NCI-H526 (cell line): ENCODE results near the gene SURF1.
"Not testable (repeated sequence)": the region's sequence is repeated elsewhere in the genome, so short reads cannot be mapped to it uniquely, and the experiment has no call there.

Experiments used
- DNase-seq, 2 experiments: peaks; one replicate each; lab custom pipeline; 2025; lab: John Stamatoyannopoulos, UW

Gene SURF1

DNA sequence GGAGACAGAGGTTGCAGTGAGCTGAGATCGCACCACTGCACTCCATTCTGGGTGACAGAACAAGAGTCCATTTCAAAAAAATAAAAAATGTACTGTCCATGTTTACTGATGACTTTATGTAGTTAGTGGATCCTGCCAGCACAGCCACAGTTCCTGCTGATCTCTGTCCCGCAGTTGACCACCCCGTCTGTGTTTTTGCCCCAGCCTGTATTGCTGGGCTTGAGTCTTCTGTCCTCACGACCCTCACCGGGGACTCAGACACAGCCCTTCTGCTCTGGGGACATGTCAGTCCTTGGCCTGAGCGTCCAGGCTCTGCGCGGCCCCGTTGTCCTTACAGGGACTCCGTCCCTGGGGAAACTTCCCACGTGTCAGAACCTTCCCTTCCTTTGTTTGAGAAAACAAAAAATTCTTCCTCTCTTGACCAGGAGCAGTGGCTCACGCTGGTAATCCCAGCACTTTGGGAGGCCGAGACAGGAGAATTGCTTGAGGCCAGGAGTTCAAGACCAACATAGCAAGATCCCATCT, 34.8 kb downstream of the SURF1 start:
- no peak for DNase-seq

DNA sequence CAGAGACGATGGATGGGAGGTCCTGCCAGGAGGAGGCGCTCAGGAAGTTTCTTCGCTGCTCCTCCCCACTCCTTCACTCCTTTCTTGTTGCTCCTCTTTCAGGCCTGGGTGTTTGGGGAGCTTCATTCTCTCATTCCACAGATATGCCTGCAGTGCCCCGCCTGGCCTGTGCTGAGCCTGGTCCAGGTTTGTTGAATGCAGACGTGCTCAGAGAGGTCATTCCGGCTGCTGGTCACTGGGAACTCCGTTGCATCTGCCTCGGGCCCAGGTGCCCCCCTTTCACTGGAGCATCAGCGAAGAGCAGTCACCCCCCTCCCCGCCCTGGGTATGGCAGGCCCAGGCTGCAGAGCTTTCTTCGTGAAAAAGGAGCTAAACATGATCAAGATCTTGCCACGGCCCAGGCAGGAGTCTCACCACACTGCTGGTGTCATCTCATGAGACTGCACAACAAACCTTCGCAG, 35.8 kb downstream of the SURF1 start:
- no peak for DNase-seq

DNA sequence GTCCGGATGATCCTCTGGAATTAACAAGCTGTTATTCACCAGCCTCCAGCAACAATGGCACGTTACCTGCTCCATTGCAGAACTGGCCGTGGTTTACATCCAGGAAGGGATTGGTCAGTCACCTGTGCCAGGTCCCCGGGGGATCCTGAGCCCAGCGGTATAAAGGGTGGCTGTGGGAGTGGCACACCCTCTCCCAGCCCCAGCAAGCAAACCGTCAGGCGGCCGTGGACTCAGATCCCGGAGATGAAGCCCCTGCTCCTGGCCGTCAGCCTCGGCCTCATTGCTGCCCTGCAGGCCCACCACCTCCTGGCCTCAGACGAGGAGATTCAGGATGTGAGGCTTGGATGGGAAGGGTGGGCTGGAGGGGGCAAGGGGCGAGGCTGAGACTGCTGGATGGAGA, 38.7 kb downstream of the SURF1 start:
- not testable (repeated sequence) for DNase-seq

DNA sequence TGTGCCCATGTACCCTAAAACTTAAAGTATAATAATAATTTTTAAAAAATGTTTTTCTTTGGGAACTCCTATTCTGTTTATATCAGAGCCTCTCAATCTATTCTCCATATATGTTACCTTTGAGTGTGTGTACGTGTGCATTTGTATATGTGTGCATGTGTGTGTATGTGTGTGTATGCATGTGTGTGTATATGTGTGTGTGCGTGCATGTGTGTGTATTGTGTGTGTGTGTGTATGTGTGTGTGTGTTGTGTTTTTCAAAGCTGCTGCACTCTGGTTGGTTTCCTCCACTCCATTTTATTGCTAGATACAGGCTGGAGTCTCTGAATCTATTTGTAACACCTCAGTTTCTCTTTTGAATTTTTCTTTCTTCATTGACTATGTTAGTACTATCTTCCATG, 40.3 kb downstream of the SURF1 start:
- no peak for DNase-seq

DNA sequence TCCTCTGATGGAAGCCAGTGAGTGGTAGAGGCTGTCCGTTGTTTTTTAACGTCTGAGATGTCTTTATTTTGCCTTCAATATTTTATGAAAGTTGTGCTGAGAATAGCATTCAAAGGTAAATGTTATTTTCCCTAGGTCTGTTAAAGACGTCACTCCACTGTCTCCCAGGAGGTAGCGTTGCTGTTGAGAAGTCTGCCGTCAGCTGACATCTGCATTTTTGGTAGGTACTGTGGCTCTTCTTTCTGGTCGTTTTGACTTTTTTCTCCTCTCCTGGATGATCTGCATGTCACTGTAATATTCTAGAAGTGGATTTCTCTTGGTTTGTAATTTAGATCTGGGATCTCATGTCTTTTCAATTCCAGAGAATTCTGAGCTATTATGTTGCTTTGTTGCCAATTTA, 46.7 kb downstream of the SURF1 start:
- no peak for DNase-seq

DNA sequence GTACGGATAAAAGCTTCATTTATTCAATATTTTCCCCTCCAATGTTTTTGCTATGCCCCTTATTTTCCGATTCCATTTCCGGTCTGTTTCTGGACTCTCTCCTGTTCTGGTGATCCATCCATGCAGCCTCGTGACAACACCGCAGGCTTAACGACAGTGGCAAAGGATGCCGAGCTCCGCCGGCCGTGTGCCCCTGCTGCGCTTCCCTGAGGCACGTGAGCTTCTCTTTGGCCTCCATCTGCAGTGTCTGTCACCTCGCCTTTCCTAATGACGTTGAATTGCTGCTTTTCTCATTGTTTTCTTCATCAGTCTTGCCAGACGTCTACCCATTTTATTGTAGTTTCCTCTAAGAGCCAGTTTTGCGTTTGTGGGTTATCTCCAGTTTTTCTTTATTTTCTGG, 49.0 kb downstream of the SURF1 start:
- no peak for DNase-seq

DNA sequence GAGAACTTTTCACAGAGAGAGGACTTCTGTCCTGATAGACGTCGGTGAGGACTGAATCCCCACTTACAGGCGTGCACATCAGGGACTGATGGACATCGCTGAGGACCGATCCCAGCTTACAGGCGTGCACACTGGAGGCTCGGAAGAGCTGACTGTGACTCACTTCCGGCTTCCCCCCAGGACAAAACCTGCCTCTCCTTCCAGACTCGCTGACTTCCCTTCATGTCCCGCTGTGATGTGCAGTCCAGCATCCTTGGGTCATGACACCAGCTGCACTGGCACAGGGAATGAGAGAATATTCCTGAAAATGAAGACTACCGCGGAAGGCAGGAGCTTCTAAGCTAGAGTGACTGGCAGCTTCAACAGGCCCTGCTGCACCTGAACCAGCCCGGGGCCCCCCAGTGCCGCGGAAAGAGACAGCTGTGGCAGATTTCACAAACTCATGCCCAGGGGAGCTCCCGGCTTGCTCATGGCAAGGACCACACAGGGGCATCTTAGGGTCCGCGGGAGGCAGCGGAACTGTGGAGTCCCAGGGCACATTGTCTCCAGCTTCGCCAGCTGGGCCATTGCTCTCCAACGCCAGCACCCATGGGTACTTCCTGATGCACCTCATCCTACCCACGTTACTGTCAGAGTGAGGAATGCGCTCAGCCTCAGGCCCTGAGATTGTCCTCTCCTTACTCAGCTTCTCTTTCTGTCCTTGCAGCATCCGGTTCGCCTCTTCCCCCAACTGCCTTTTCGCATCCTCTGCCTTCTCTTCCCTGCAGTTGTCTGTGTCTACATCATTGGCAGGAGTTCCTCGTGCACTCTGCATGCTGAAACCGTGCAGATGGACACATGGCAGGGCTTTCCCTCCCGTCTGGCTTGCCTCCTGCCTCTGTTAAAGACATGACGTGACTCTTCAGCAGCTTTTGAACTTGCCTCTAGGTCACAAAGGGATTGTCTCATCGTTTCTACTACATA, 49.8 kb downstream of the SURF1 start:
- DNase-seq, result no peak

- no peak for DNase-seq
Observed at GRCh38 chr9:133305731-133306130, 50.6 kb downstream of the SURF1 start.

GRCh38 chr9:133304477-133305377, 51.6 kb downstream of the SURF1 start:
- DNase-seq, result no peak

- no peak for DNase-seq
Observed at GRCh38 chr9:133304158-133304470, 52.2 kb downstream of the SURF1 start.

GRCh38 chr9:133303266-133304157, 52.8 kb downstream of the SURF1 start:
- no peak for DNase-seq
